HuH-7 (cell line): Measurements from ENCODE around the gene FSHB.
A peak's percentile ranks its signal among the peaks of the same experiment; 100 is the strongest.
"Not testable (repeated sequence)": the region's sequence is repeated elsewhere in the genome, so short reads cannot be mapped to it uniquely, and the experiment has no call there.

Experiments used
- DNase-seq: peaks from one replicate; pipeline ENCODE4 v3.0.0; 2011; ENCODE audit warnings: low spot score

The FSHB gene

GRCh38 chr11:30230714-30231113, at the start of gene FSHB:
TSS of gene FSHB (plus strand) at chr11:30231014. CDS start at chr11:30231903, 889 bp downstream.
- DNase-seq = no peak

GRCh38 chr11:30186748-30187147, 44.1 kb upstream of the FSHB start:
- no peak for DNase-seq

GRCh38 chr11:30192620-30193019, 38.2 kb upstream of the FSHB start:
- no peak for DNase-seq

- peak; percentile 48 for DNase-seq
Observed at GRCh38 chr11:30196400-30197206, 34.2 kb upstream of the FSHB start.

- no peak for DNase-seq
Observed at GRCh38 chr11:30197869-30198268, 32.9 kb upstream of the FSHB start.

GRCh38 chr11:30202989-30203388, 27.8 kb upstream of the FSHB start:
- not testable (repeated sequence) for DNase-seq

- DNase-seq = no peak
Observed at GRCh38 chr11:30203850-30204249, 27.0 kb upstream of the FSHB start.

GRCh38 chr11:30206249-30206996, 24.4 kb upstream of the FSHB start:
- no peak for DNase-seq

- DNase-seq = no peak
Observed at GRCh38 chr11:30210357-30210756, 20.5 kb upstream of the FSHB start.

- no peak for DNase-seq
Observed at GRCh38 chr11:30216534-30216933, 14.3 kb upstream of the FSHB start.

- no peak for DNase-seq
Observed at GRCh38 chr11:30218278-30218677, 12.5 kb upstream of the FSHB start.

GRCh38 chr11:30225642-30226041, 5.2 kb upstream of the FSHB start:
- DNase-seq = no peak

GRCh38 chr11:30228323-30228884, 2.4 kb upstream of the FSHB start:
- DNase-seq = no peak

- no peak for DNase-seq
Observed at GRCh38 chr11:30239025-30239424, 8.2 kb downstream of the FSHB start.

GRCh38 chr11:30244265-30244664, 13.5 kb downstream of the FSHB start:
- DNase-seq = no peak

GRCh38 chr11:30245621-30246020, 14.8 kb downstream of the FSHB start:
- DNase-seq = no peak

- no peak for DNase-seq
Observed at GRCh38 chr11:30254307-30255298, 23.8 kb downstream of the FSHB start.

GRCh38 chr11:30255637-30256036, 24.8 kb downstream of the FSHB start:
- DNase-seq = no peak

- no peak for DNase-seq
Observed at GRCh38 chr11:30257058-30257457, 26.2 kb downstream of the FSHB start.

- no peak for DNase-seq
Observed at GRCh38 chr11:30258679-30259078, 27.9 kb downstream of the FSHB start.

GRCh38 chr11:30260813-30261212, 30.0 kb downstream of the FSHB start:
- no peak for DNase-seq

- no peak for DNase-seq
Observed at GRCh38 chr11:30261821-30262220, 31.0 kb downstream of the FSHB start.
